HEK293T (cell line): ENCODE measurements around the gene PHAX.
A peak's percentile ranks its signal among the peaks of the same experiment; 100 is the strongest.
"Not testable (repeated sequence)": the region's sequence is repeated elsewhere in the genome, so short reads cannot be mapped to it uniquely, and the experiment has no call there.

Experiments
- CTCF ChIA-PET: fragments of 350-600 bp; formaldehyde crosslinking; extraction: SDS; loops from one replicate; lab custom pipeline; 2021; ENCODE audit warnings: antibody characterized with exemption, inconsistent platforms; lab: Yijun Ruan, JAX
- POLR2A ChIA-PET: fragments of 350-600 bp; formaldehyde crosslinking; extraction: SDS; loops from one replicate; lab custom pipeline; 2020; ENCODE audit warnings: antibody characterized with exemption, inconsistent platforms; lab: Yijun Ruan, JAX
- DNase-seq: peaks from one replicate; pipeline ENCODE4 v3.0.0; 2012; ENCODE audit warnings: mixed read lengths; ENCODE audit errors: extremely low spot score
- ARNT ChIP-seq: fragments of 450-650 bp; IDR thresholded peaks from 2 replicates; pipeline ENCODE4 v1.6.1; 2017; ENCODE audit warnings: mild to moderate bottlenecking
- BHLHE40 ChIP-seq: fragments of 450-650 bp; IDR thresholded peaks from 2 replicates; pipeline ENCODE4 v1.6.1; 2016; ENCODE audit warnings: mild to moderate bottlenecking, moderate library complexity, borderline replicate concordance
- CTBP1 ChIP-seq: fragments of 450-650 bp; IDR thresholded peaks from 2 replicates; pipeline ENCODE4 v1.6.1; 2016; ENCODE audit warnings: borderline replicate concordance
- ELF4 ChIP-seq: fragments of 450-650 bp; IDR thresholded peaks from 2 replicates; pipeline ENCODE4 v1.6.1; 2017; ENCODE audit warnings: antibody characterized with exemption
- FOXA1 ChIP-seq: fragments of 450-650 bp; IDR thresholded peaks from 2 replicates; pipeline ENCODE4 v1.6.1; 2016; ENCODE audit warnings: mild to moderate bottlenecking
- FOXK2 ChIP-seq: fragments of 450-650 bp; IDR thresholded peaks from 2 replicates; pipeline ENCODE4 v1.6.1; 2016; ENCODE audit warnings: mild to moderate bottlenecking
- FOXM1 ChIP-seq: fragments of 450-650 bp; IDR thresholded peaks from 2 replicates; pipeline ENCODE4 v1.6.1; 2017; ENCODE audit warnings: mild to moderate bottlenecking, borderline replicate concordance
- HDGF ChIP-seq: fragments of 450-650 bp; IDR thresholded peaks from 2 replicates; pipeline ENCODE4 v1.6.1; 2017; ENCODE audit warnings: antibody characterized with exemption, borderline replicate concordance
- L3MBTL2 ChIP-seq: fragments of 450-650 bp; conservative IDR thresholded peaks from 2 replicates; pipeline ENCODE4 v1.6.1; 2016; ENCODE audit warnings: mild to moderate bottlenecking
- LEF1 ChIP-seq: fragments of 450-650 bp; IDR thresholded peaks from 2 replicates; pipeline ENCODE4 v1.6.1; 2017; ENCODE audit warnings: mild to moderate bottlenecking, borderline replicate concordance
- NFRKB ChIP-seq: fragments of 450-650 bp; IDR thresholded peaks from 2 replicates; pipeline ENCODE4 v1.6.1; 2016; ENCODE audit warnings: mild to moderate bottlenecking, moderate library complexity
- SP1 ChIP-seq: fragments of 450-650 bp; IDR thresholded peaks from 2 replicates; pipeline ENCODE4 v1.6.1; 2017
- SUZ12 ChIP-seq: fragments of 450-650 bp; IDR thresholded peaks from 2 replicates; pipeline ENCODE4 v1.6.1; 2016; ENCODE audit warnings: mild to moderate bottlenecking
- TARDBP ChIP-seq: fragments of 450-650 bp; IDR thresholded peaks from 2 replicates; pipeline ENCODE4 v1.6.1; 2016
- ZNF384 ChIP-seq: fragments of 450-650 bp; IDR thresholded peaks from 2 replicates; pipeline ENCODE4 v1.6.1; 2016
- TF ChIP-seq, protein P1 (sequence below): fragments of 450-650 bp; IDR thresholded peaks from 2 replicates; pipeline ENCODE4 v1.6.1; 2016

Gene PHAX

DNA sequence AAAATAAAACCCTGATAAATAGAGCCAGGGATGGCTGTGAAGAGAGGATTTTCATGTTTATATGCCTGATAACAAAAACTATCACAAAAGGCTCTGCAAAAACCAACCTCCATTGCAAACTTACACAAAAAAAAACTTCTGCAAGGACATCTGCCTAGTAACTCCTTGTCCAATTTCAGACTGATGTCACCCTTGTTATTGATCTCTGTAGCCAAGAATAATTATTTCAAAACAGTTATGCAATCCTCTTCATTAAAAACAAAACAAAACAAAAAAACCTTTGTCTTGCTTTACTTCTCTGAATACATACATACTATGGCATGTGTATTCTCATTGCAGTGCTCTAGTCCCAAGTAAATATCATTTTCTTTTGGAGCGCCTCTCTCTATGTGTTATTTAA is 49.7 kb downstream of the PHAX start:
- no peak for TF ChIP-seq ZNF384
- no peak for TF ChIP-seq L3MBTL2
- DNase-seq, result no peak
- ChIA-PET POLR2A (no interaction called here), CTCF (no interaction called here)

DNA sequence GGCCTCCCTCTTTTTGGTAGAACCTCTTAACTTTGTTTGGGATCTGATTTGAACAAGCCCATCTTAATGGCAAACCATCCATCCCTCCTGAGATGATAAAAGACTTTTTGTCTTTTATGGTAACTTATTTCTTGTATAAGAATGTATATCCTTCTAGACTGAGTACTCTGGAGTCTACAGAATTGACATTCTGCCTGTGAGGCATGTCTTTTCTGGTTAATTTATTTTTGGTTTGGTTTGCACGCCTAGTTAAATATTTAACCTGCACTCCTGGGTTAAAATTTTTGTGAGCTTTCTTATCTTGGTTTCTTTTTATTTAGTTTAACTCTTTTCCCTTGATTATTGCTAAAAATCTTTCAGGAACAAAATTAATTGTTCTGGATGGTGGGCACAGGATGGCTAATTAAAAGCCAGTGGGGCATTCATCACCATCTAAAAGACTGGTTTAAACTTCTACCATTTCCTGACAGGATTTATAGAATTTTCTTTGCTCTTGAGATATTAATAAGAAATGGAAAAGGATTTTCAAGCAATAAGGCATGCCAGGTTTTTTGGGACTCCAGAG is 50.3 kb downstream of the PHAX start:
- TF ChIP-seq TARDBP (no peak), HDGF (no peak), FOXA1 (no peak), FOXK2 (no peak), ARNT (no peak), ZNF384 (no peak), ELF4 (no peak), L3MBTL2 (no peak), BHLHE40 (no peak), FOXM1 (no peak)
- TF ChIP-seq, protein P1, sequence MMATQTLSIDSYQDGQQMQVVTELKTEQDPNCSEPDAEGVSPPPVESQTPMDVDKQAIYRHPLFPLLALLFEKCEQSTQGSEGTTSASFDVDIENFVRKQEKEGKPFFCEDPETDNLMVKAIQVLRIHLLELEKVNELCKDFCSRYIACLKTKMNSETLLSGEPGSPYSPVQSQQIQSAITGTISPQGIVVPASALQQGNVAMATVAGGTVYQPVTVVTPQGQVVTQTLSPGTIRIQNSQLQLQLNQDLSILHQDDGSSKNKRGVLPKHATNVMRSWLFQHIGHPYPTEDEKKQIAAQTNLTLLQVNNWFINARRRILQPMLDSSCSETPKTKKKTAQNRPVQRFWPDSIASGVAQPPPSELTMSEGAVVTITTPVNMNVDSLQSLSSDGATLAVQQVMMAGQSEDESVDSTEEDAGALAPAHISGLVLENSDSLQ, result no peak
- no peak for DNase-seq
- ChIA-PET POLR2A (no interaction called here), CTCF (no interaction called here)

DNA sequence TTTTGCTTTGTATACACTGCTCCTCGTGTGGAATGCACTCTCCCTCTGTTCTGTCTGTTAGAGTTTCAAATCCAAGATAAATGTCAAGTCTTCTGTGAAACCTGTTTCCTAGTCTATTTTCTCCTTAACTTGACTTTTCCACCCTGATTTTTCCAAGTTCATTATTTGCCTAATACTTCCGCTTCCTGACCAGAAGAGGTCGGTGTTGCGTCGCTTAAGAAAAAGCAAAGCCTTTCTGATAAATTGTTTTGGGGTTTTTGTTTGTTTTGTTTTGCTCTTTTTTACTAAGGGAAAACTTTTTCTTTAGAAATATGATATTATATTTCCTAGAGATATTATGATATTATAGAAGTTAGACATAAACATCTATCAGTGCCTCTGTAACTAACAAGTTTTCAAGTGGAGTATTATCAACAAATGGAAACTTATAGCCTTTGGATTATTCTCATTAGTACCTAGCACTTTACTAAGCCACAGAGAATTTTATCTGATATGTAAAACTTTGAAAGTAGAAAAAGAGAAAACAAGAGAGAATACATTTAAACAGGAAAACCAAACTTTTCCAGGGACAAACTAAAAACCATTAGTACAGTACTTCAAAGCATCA is 55.8 kb downstream of the PHAX start:
- ChIA-PET POLR2A (no interaction called here), CTCF (interaction anchor here (1.0 kb wide), 1 partner anchor 122 kb away, joined by 3 read pairs; no protein-coding TSS in a partner anchor)
- DNase-seq, result peak; percentile 45
- TF ChIP-seq HDGF, result no peak
- TF ChIP-seq L3MBTL2, result no peak
- TF ChIP-seq, protein P1, result no peak
- no peak for TF ChIP-seq BHLHE40
- TF ChIP-seq TARDBP, result no peak
- TF ChIP-seq ZNF384, result no peak
- no peak for TF ChIP-seq ELF4

DNA sequence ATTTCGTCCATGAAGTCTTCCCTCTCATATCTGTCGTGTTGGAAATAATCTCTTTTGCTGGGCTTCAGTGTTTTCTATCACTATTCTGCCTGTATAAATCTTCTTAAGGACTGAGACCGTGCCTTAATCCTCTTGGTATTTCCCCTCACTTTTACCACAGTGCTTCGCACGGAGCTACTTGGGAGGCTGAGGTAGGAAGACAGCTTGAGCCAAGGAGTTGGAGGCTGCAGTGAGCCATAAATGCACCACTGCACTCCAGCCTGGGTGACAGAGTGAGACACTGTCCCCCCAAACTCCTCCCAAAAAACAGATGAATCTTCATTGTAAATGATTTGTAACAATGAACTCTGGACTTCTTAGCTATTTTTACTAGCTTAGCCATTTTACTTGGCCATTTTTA is 57.8 kb downstream of the PHAX start:
- no peak for DNase-seq
- ChIA-PET CTCF (interaction anchor here (0.8 to 1.8 kb wide), 3 partner anchors 22 to 136 kb away, joined by 3 to 4 read pairs (median 3); no protein-coding TSS in a partner anchor), POLR2A (interaction anchor here (1.1 to 2.8 kb wide), 2 partner anchors 17 to 119 kb away, joined by 3 to 18 read pairs; partner anchors contain the start of gene LMNB1)
- TF ChIP-seq L3MBTL2 (no peak), HDGF (no peak), ELF4 (no peak), NFRKB (no peak)

DNA sequence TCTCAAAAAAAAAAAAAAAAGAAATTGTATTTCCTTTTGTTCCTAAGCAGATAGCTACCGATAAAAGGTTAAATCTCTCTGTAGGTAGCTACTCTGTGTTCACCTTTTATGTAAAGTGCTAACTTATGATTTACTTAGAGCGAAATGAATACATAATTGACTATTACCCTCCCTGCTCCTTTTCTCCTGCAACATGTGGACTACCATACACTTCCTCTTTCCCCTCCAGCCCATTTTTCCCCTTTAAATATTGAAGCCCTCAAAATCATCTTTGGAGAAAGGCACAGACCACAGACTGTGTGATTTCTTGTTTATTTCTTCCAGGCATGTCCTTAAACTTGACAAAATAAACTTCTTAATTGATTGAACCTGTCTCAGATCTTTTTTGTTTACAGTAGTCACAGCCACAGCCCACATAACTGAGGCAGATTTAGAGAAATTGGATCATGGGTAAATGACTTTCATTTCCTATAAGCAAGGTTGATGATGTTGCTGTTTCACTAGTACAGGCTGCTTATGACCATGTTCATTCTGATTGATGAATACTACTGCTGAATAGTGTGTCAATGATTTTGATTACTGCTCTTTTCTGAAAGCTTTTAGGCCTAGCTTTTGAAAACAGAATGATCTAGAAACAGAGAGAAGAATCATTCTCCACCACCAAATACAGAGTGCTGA is 59.2 kb downstream of the PHAX start:
- TF ChIP-seq ARNT, result no peak
- no peak for TF ChIP-seq LEF1
- TF ChIP-seq TARDBP, result no peak
- TF ChIP-seq, protein P1, result no peak
- no peak for TF ChIP-seq CTBP1
- no peak for TF ChIP-seq ELF4
- no peak for TF ChIP-seq NFRKB
- no peak for TF ChIP-seq BHLHE40
- TF ChIP-seq FOXK2, result no peak
- no peak for TF ChIP-seq ZNF384
- no peak for TF ChIP-seq HDGF
- no peak for TF ChIP-seq FOXM1
- no peak for TF ChIP-seq L3MBTL2
- ChIA-PET CTCF (interaction anchor here (0.6 to 1.8 kb wide), 4 partner anchors 13 to 160 kb away, joined by 3 to 5 read pairs (median 4); no protein-coding TSS in a partner anchor), POLR2A (interaction anchor here (2.8 kb wide), 1 partner anchor 118 kb away, joined by 18 read pairs; the partner anchor contains the start of gene LMNB1)
- DNase-seq, result no peak

DNA sequence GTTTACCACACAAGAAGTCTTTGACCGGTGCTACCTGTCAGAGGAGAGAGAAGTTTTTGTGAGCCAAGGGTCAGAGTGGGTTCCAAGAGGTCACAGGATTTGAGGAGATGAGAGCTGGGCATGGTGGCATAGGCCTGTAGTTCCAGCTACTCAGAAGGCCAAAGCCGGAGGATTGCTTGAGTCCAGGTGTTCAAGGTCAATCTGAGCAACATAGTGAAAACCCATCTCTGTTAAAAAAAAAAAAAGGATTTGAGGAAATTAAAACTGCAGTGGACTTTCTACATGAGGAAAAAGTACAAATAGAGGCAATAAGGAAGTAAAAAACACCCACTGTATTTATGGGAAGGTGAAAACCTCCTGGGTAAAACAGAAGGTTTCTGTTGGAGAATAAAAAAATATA is 63.8 kb downstream of the PHAX start:
- POLR2A ChIA-PET, result no interaction called here
- TF ChIP-seq CTBP1 (no peak), HDGF (no peak), FOXA1 (no peak), ZNF384 (no peak), LEF1 (no peak), SUZ12 (no peak), ELF4 (no peak), ARNT (no peak), TARDBP (no peak), SP1 (no peak), FOXK2 (no peak)
- CTCF ChIA-PET, result interaction anchor here (1.0 kb wide), 1 partner anchor 145 kb away, joined by 5 read pairs; no protein-coding TSS in a partner anchor
- DNase-seq, result no peak

DNA sequence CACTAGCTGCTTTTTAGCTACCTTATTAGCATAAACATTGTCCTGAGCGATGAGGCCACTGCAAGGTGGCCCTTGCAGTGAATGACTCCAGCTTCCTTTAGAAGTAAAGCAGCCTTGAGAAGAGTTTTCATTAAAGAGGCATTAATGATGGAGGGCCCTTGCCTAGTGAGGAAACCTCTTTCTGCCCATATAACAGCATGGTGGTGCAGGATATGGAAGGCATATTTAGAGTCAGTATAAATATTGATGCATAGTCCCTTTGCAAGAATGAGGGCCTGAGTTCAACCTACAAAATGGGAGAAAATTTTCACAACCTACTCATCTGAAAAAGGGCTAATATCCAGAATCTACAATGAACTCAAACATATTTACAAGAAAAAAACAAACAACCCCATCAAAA is 69.4 kb downstream of the PHAX start:
- DNase-seq, CTCF ChIA-PET: not testable (repeated sequence)
- POLR2A ChIA-PET, result interaction anchor here (1.7 kb wide), 1 partner anchor 108 kb away, joined by 5 read pairs; no protein-coding TSS in a partner anchor

DNA sequence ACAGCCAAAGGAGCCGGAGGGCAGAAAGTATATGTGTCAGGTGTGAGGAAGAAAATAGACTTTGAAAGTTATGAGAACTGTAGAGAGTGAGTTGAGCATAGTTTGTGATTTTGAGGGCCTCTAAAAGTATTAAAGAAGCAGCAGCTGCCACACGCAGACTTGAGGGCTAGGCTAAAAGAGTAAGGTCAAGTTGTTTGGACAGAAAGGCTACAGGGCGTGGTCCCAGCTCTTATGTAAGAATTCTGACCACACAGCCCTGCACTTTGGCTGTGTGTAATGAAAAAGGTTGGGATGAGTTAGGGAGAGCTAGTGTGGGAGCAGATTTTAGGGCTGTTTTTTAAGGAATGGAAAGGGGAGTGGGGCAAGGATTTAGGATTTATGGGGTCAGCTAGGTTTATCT is 70.9 kb downstream of the PHAX start:
- DNase-seq, POLR2A ChIA-PET, CTCF ChIA-PET: not testable (repeated sequence)
